Trophoblast cell (in vitro differentiated cells and primary cell): ENCODE results near the gene LMAN2.

ENCODE experiments used
- DNase-seq, 2 donors: peaks; one replicate each; pipeline ENCODE4 v3.0.0-alpha.2; 2016
- H2AFZ ChIP-seq: 2 replicates; pipeline ENCODE4 v1.6.1; 2013; ENCODE audit warnings: low read length, moderate library complexity, mild to moderate bottlenecking; ENCODE audit not compliant: insufficient read depth, poor library complexity
- H2AK5ac ChIP-seq: 2 replicates; pipeline ENCODE4 v1.6.1; 2013; ENCODE audit warnings: mild to moderate bottlenecking, low read length
- H2BK120ac ChIP-seq: 2 replicates; pipeline ENCODE4 v1.6.1; 2013; ENCODE audit warnings: low read length, mild to moderate bottlenecking, moderate library complexity; ENCODE audit not compliant: insufficient read depth, poor library complexity
- H2BK12ac ChIP-seq: 2 replicates; pipeline ENCODE4 v1.6.1; 2013; ENCODE audit warnings: mild to moderate bottlenecking, low read length, moderate library complexity
- H2BK5ac ChIP-seq: 2 replicates; pipeline ENCODE4 v1.6.1; 2013; ENCODE audit warnings: low read length, low read depth, moderate library complexity, mild to moderate bottlenecking; ENCODE audit not compliant: poor library complexity
- H3K14ac ChIP-seq: 2 replicates; pipeline ENCODE4 v1.6.1; 2013; ENCODE audit warnings: mild to moderate bottlenecking, low read length
- H3K18ac ChIP-seq: 2 replicates; pipeline ENCODE4 v1.6.1; 2013; ENCODE audit warnings: mild to moderate bottlenecking, low read length
- H3K23ac ChIP-seq: 2 replicates; pipeline ENCODE4 v1.6.1; 2013; ENCODE audit warnings: low read length
- H3K27ac ChIP-seq: 2 replicates; pipeline ENCODE4 v1.5.1; 2013; ENCODE audit warnings: low read depth, mild to moderate bottlenecking, inconsistent platforms, low read length, moderate library complexity
- H3K27me3 ChIP-seq: 2 replicates; pipeline ENCODE4 v1.6.1; 2013; ENCODE audit warnings: inconsistent platforms, mild to moderate bottlenecking, low read length, moderate library complexity; ENCODE audit not compliant: insufficient read depth
- H3K36me3 ChIP-seq, 2 experiments: 1 replicate in 1 of 2; 2 replicates in 1 of 2; pipeline ENCODE4 v1.6.1; 2013; ENCODE audit warnings: low read length in 2 of 2, mild to moderate bottlenecking in 2 of 2, moderate library complexity in 1 of 2; ENCODE audit not compliant: insufficient read depth in 2 of 2, control insufficient read depth in 1 of 2
- H3K4ac ChIP-seq: 2 replicates; pipeline ENCODE4 v1.6.1; 2013; ENCODE audit warnings: low read depth, mild to moderate bottlenecking, low read length, moderate library complexity
- H3K4me1 ChIP-seq, 2 experiments: 1 replicate in 1 of 2; 2 replicates in 1 of 2; pipeline ENCODE4 v1.6.1; 2013; ENCODE audit warnings: low read length in 2 of 2, mild to moderate bottlenecking in 2 of 2, moderate library complexity in 1 of 2; ENCODE audit not compliant: insufficient read depth in 2 of 2, control insufficient read depth in 1 of 2
- H3K4me2 ChIP-seq: 2 replicates; pipeline ENCODE4 v1.6.1; 2013; ENCODE audit warnings: inconsistent platforms, mild to moderate bottlenecking, low read length, moderate library complexity
- H3K4me3 ChIP-seq: 2 replicates; pipeline ENCODE4 v1.5.1; 2013; ENCODE audit warnings: mild to moderate bottlenecking, low read depth, low read length, inconsistent platforms
- H3K79me1 ChIP-seq: one replicate; pipeline ENCODE4 v1.6.1; 2013; ENCODE audit warnings: low read length
- H3K79me2 ChIP-seq: 2 replicates; pipeline ENCODE4 v1.6.1; 2013; ENCODE audit warnings: low read length, mild to moderate bottlenecking; ENCODE audit not compliant: control insufficient read depth, insufficient read depth, poor library complexity
- H3K9ac ChIP-seq: 2 replicates; pipeline ENCODE4 v1.6.1; 2013; ENCODE audit warnings: mild to moderate bottlenecking, low read length
- H3K9me3 ChIP-seq: 2 replicates; pipeline ENCODE4 v1.6.1; 2013; ENCODE audit warnings: low read depth, mild to moderate bottlenecking, control low read depth, inconsistent platforms, low read length; ENCODE audit not compliant: insufficient read depth
- H4K12ac ChIP-seq: 2 replicates; pipeline ENCODE4 v1.6.1; 2013; ENCODE audit warnings: low read depth, mild to moderate bottlenecking, low read length, moderate library complexity
- H4K8ac ChIP-seq: 2 replicates; pipeline ENCODE4 v1.6.1; 2013; ENCODE audit warnings: low read depth, mild to moderate bottlenecking, low read length, moderate library complexity
- H4K91ac ChIP-seq: one replicate; pipeline ENCODE4 v1.6.1; 2013; ENCODE audit warnings: low read depth, mild to moderate bottlenecking, low read length, moderate library complexity
- WGBS: extraction: QIAGEN DNeasy Blood & Tissue Kit; methylation state at CpG from one replicate; pipeline ENCODE4 v1.1.7; 2013; ENCODE audit warnings: missing lambda C conversion rate; ENCODE audit not compliant: insufficient read length, insufficient coverage; ENCODE audit errors: extremely low coverage; 5-methylcytosine and 5-hydroxymethylcytosine counted together

LMAN2 gene

DNA sequence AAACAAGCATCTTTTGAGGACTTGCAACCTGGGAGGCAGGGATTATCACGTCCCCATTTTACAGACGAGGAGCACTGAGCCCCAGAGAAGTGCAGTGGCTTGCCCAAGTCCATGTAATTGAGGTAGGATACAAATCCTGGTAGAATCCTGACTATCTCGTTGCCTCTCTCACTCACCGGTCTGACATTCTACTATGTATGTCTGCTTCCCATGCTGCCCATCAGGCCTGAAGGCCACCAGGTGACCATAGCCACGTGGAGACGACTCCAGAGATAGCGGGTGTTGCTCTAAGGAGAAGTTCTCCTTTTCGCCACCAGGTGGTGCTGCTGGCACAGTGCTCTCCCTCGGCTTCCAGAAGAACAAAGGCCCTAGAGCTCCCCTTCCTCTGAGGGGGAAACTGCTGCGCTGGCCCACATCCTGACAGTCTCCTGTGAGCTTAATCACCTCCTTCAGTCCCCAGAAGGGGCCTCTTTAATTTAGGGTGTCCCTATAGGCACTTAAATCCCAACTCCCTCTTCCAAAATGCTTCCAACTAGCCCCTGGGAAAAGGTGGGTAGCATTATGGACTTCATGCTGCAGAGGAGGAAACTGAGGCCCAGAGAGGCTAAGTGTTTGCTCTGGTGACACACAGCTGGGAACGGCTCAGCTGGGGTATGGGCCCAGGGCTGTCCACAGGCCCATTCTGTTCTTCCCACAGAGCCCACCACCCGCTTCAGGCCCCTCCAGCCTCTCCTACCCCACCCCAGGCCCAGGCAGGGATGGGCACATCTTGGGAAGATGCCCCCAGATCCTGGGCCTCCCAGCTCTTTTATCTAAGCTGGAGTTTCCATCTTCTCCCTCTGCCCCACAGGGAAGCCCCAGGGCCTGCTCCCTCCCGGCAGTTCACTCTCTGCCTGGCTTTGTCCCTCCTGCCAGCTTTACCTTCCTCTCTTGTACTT is 39.2 kb upstream of the LMAN2 start:
- Histone ChIP-seq H2AK5ac (peak overlapping the region; percentile 24), H4K8ac (peak overlapping the region; percentile 73), H3K4ac (peak overlapping the region; percentile 9), H3K9me3 (peaks cover 4% of the 10 kb centered on the region), H2BK5ac (no peak overlapping the region), H3K14ac (peak overlapping the region; percentile 1), H2BK12ac (peak overlapping the region; percentile 20), H3K79me1 (peaks cover 5% of the 10 kb centered on the region), H3K79me2 (no peaks in the 10 kb centered on the region), H3K4me2 (no peak overlapping the region), H4K12ac (peak overlapping the region; percentile 49), H3K4me3 (no peak overlapping the region), H3K9ac (no peak overlapping the region), H3K18ac (peak overlapping the region; percentile 10), H2BK120ac (peak overlapping the region; percentile 18), H4K91ac (peak overlapping the region; percentile 47), H2AFZ (no peak overlapping the region), H3K27ac (peak overlapping the region; percentile 7), H3K36me3 (no peaks in the 10 kb centered on the region), H3K4me1 (peaks cover 14 to 17% of the 10 kb centered on the region in 2 experiments), H3K23ac (no peak overlapping the region), H3K27me3 (no peaks in the 10 kb centered on the region)
- WGBS = no CpG with 5 or more reads among the region's 13 CpGs
- DNase-seq = peak; percentile 92 to 97

DNA sequence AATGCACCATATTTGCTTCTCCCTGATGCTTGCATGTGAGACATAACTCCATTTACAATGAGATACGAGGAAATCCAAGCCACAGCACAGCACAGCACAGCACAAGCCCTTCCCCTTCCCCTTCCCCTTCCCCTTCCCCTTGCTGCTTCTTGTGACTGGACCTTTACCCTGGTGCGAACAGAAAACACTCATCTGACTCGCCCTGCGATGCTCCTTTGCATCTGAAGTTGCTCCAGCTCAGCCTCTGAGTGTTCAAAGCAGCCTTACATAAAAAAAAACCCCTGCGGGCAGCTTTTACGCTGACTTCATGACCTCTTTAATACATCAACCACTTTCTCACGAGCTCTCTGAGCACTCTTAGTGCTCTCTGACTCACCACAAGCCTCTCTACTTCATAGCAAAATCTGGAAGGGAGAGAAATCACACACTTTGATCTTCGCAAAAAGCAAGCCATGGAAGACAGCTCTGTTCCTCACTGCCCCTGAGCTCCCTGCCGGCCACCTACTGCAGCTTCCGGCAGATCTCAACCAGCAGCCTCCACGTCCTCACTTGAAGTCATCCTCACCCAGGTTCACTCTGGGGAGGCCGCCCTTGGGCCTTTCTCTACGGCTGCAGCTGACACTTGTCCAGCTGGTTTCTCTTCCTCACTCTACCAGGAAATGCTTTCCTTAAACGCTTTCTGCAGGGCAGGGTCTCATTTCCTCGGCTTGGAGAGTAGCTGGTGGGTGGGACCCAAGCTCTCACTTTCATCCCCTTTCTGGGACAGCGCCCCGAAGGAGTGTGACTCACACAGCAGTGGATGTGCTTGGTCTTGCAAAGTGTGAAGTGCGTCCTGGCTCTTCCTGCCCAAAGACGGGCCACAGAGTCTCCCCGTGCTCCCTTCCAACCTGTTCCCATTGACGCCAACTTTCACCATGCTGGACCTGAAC is 38.0 kb upstream of the LMAN2 start:
- Histone ChIP-seq H4K91ac (peak overlapping the region; percentile 9), H3K4me3 (no peak overlapping the region), H3K18ac (no peak overlapping the region), H3K79me1 (peaks cover 5% of the 10 kb centered on the region), H4K12ac (no peak overlapping the region), H3K4ac (no peak overlapping the region), H4K8ac (no peak overlapping the region), H3K36me3 (no peaks in the 10 kb centered on the region), H3K23ac (no peak overlapping the region), H3K27me3 (no peaks in the 10 kb centered on the region), H2BK5ac (no peak overlapping the region), H2BK120ac (peak overlapping the region; percentile 18), H3K79me2 (no peaks in the 10 kb centered on the region), H3K14ac (no peak overlapping the region), H2AK5ac (no peak overlapping the region), H3K27ac (peak overlapping the region; percentile 7), H2BK12ac (no peak overlapping the region), H2AFZ (no peak overlapping the region), H3K9me3 (peaks cover 1% of the 10 kb centered on the region), H3K4me2 (peak overlapping the region; percentile 23), H3K9ac (no peak overlapping the region), H3K4me1 (peaks cover 14 to 17% of the 10 kb centered on the region in 2 experiments)
- WGBS = no CpG with 5 or more reads among the region's 21 CpGs
- DNase-seq = peak; percentile 90 to 95

DNA sequence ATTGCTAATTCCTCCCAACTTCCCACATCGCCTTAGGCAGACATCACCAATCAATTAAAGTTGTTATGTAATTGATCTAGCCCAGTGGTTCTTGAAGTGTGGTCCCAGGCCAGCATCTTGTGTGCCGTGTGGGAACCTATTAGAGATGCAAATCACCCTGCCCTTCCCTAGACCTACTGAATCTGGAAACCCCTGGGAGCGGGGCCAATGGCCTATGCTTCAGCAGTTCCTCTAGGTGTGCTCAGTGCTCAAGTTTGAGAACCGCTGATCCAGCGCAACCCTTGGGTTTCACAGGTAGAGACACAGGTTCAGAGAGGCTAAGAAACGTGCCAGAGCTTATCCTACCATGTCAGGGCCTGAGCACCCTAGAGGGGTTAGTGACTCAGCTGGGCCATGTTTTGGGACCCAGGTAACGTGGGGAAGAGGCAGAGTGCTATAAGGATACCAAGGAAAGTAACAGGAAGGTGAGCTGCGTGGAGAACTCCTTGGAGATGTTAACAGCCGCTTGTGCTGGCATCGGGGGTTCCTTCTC is 37.1 kb upstream of the LMAN2 start:
- Histone ChIP-seq H3K9me3 (peaks cover 1% of the 10 kb centered on the region), H2BK120ac (no peak overlapping the region), H4K12ac (no peak overlapping the region), H3K23ac (no peak overlapping the region), H3K27ac (no peak overlapping the region), H3K18ac (peak overlapping the region; percentile 34), H2AK5ac (no peak overlapping the region), H2BK12ac (no peak overlapping the region), H3K4me1 (peaks cover 14 to 17% of the 10 kb centered on the region in 2 experiments), H2AFZ (no peak overlapping the region), H2BK5ac (no peak overlapping the region), H3K4ac (no peak overlapping the region), H4K8ac (no peak overlapping the region), H3K9ac (no peak overlapping the region), H3K36me3 (no peaks in the 10 kb centered on the region), H3K4me2 (no peak overlapping the region), H3K14ac (no peak overlapping the region), H3K4me3 (no peak overlapping the region), H3K27me3 (no peaks in the 10 kb centered on the region), H3K79me2 (no peaks in the 10 kb centered on the region), H3K79me1 (peaks cover 5% of the 10 kb centered on the region), H4K91ac (peak overlapping the region; percentile 11)
- no peak for DNase-seq
- WGBS = no CpG with 5 or more reads among the region's 10 CpGs

DNA sequence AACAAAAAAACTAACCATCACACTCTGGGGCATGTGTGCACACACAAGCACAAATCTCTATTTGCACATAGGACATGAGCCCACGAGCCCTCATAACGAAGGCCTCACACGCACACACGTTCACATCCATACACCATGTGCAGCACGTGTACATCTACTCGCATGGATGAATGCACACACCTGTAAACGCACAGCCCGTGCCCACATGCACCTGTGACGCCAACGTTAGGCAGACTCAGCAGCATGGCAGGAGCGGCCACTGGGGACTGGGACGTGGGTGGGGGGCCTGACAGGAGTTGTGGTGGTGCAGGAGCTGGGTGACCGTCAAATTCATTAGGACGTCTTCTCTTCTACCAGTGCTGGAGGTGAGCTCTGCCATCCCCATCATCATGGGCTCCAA is 35.9 kb upstream of the LMAN2 start:
- H4K12ac ChIP-seq = no peak overlapping the region
- no peak overlapping the region for H2BK120ac ChIP-seq
- no peak overlapping the region for H2AK5ac ChIP-seq
- H3K79me2 ChIP-seq = no peaks in the 10 kb centered on the region
- H3K27ac ChIP-seq = no peak overlapping the region
- H3K4me3 ChIP-seq = no peak overlapping the region
- no peak overlapping the region for H3K4ac ChIP-seq
- no peak overlapping the region for H4K91ac ChIP-seq
- H4K8ac ChIP-seq = no peak overlapping the region
- no peaks in the 10 kb centered on the region for H3K36me3 ChIP-seq
- H2BK12ac ChIP-seq = no peak overlapping the region
- H3K4me2 ChIP-seq = no peak overlapping the region
- H3K18ac ChIP-seq = no peak overlapping the region
- H3K4me1 ChIP-seq = peaks cover 14 to 17% of the 10 kb centered on the region in 2 experiments
- H2AFZ ChIP-seq = no peak overlapping the region
- no peak for DNase-seq
- H3K23ac ChIP-seq = no peak overlapping the region
- no peak overlapping the region for H2BK5ac ChIP-seq
- H3K79me1 ChIP-seq = peaks cover 5% of the 10 kb centered on the region
- no peaks in the 10 kb centered on the region for H3K27me3 ChIP-seq
- peaks cover 1% of the 10 kb centered on the region for H3K9me3 ChIP-seq
- no CpG with 5 or more reads among the region's 14 CpGs for WGBS
- H3K9ac ChIP-seq = no peak overlapping the region
- H3K14ac ChIP-seq = no peak overlapping the region
